Measurements from ENCODE around the gene RPGRIP1L. TPM values are rescaled to one million over a fixed set of nuclear protein-coding genes. Genes with fewer than 3 reads are reported as not detected.

Gene RPGRIP1L
- total and polyA plus RNA-seq, 2 of the 13 experiments (the other 11 are each of a cell fraction or from before 2014, with no cell fraction given): 5.0 to 13.5 TPM

DNA sequence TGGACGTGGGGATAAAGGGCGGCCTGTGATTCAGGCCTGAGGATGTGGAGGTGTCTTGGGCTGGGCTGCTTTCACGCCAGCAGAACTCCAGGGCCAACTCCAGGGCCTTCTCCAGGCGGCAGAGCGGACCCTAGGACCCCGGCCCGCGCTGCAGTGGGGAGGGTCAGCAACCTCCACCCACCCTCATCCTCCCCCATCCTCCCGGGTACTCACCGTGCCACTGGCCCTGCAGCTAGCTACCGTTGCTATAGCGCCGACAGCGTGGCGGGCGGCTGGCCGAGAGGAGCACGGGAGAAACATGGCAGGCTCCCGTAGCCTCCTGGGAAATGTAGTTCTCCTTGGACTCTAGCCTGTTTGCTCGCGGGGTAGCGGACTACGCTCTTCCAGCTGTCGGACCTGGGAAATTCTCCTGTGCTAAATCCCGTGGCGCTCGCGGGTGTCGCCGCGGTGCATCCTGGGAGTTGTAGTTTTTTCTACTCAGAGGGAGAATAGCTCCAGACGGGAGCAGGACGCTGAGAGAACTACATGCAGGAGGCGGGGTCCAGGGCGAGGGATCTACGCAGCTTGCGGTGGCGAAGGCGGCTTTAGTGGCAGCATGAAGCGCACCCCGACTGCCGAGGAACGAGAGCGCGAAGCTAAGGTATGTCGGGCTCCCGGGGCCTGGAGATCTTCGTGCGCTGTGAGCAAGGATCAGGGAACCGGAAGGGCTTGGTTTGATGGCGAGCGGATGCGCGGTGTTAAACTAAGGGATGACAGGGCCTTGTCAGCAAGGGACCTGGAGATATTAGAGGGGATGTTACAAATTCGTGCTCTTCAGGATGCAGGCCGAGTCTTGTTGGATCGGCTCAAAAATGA, at the start of gene RPGRIP1L, which contains the start of gene FTO (continued):
- TF ChIP-seq, protein P1, sequence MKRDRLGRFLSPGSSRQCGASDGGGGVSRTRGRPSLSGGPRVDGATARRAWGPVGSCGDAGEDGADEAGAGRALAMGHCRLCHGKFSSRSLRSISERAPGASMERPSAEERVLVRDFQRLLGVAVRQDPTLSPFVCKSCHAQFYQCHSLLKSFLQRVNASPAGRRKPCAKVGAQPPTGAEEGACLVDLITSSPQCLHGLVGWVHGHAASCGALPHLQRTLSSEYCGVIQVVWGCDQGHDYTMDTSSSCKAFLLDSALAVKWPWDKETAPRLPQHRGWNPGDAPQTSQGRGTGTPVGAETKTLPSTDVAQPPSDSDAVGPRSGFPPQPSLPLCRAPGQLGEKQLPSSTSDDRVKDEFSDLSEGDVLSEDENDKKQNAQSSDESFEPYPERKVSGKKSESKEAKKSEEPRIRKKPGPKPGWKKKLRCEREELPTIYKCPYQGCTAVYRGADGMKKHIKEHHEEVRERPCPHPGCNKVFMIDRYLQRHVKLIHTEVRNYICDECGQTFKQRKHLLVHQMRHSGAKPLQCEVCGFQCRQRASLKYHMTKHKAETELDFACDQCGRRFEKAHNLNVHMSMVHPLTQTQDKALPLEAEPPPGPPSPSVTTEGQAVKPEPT (CRISPR knock-in tag; IDR thresholded peaks at IDR 0.05; ENCODE audit: low read depth): no peak
- TF ChIP-seq DMAP1 (CRISPR knock-in tag; IDR thresholded peaks at IDR 0.05) (peak; percentile 73; the same call in 1 of the 2 replicates), ZNF383 (CRISPR knock-in tag; IDR thresholded peaks at IDR 0.05; ENCODE audit: borderline replicate concordance) (peak; percentile 75; the same call in 1 of the 2 replicates), FOXK2 (IDR thresholded peaks at IDR 0.05) (peak; percentile 89), CENPX (CRISPR knock-in tag; IDR thresholded peaks at IDR 0.05) (no peak), SAP130 (CRISPR knock-in tag; IDR thresholded peaks at IDR 0.05; ENCODE audit: low read depth) (peak; percentile 99), GATAD2A (CRISPR knock-in tag; IDR thresholded peaks at IDR 0.05) (peak; percentile 55; the same call in 1 of the 2 replicates), ZFP82 (CRISPR knock-in tag; IDR thresholded peaks at IDR 0.05; ENCODE audit: borderline replicate concordance) (peak; percentile 72; the same call in 1 of the 2 replicates), ERF (CRISPR knock-in tag; IDR thresholded peaks at IDR 0.05) (peak; percentile 93), ZEB1 (IDR thresholded peaks at IDR 0.05; ENCODE audit: insufficient replicate concordance, low read depth) (no peak), HNRNPLL (IDR thresholded peaks at IDR 0.05; ENCODE audit: low read depth, low read length, poor library complexity, severe bottlenecking) (peak; percentile 100), ZNF660 (CRISPR knock-in tag; IDR thresholded peaks at IDR 0.05; ENCODE audit: borderline replicate concordance, low read depth) (no peak), POLR2AphosphoS2 (IDR thresholded peaks at IDR 0.05; ENCODE audit: low read depth, low read length) (no peak), HIVEP1 (CRISPR knock-in tag; IDR thresholded peaks at IDR 0.05) (0 out of 2 replicates have a peak, but pooled peaks have one; percentile 69), SIN3B (IDR thresholded peaks at IDR 0.05; ENCODE audit: low read length) (0 out of 2 replicates have a peak, but pooled peaks have one; percentile 51), ZNF343 (CRISPR knock-in tag; IDR thresholded peaks at IDR 0.05) (peak; percentile 96), HNRNPK (IDR thresholded peaks at IDR 0.05; ENCODE audit: low read depth, low read length, poor library complexity, severe bottlenecking) (peak; percentile 42), ZNF317 (CRISPR knock-in tag; IDR thresholded peaks at IDR 0.05) (peak; percentile 77)
- TF ChIP-seq, protein P2, sequence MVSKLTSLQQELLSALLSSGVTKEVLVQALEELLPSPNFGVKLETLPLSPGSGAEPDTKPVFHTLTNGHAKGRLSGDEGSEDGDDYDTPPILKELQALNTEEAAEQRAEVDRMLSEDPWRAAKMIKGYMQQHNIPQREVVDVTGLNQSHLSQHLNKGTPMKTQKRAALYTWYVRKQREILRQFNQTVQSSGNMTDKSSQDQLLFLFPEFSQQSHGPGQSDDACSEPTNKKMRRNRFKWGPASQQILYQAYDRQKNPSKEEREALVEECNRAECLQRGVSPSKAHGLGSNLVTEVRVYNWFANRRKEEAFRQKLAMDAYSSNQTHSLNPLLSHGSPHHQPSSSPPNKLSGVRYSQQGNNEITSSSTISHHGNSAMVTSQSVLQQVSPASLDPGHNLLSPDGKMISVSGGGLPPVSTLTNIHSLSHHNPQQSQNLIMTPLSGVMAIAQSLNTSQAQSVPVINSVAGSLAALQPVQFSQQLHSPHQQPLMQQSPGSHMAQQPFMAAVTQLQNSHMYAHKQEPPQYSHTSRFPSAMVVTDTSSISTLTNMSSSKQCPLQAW (CRISPR knock-in tag; IDR thresholded peaks at IDR 0.05): peak; percentile 94
- TF ChIP-seq, protein P3, sequence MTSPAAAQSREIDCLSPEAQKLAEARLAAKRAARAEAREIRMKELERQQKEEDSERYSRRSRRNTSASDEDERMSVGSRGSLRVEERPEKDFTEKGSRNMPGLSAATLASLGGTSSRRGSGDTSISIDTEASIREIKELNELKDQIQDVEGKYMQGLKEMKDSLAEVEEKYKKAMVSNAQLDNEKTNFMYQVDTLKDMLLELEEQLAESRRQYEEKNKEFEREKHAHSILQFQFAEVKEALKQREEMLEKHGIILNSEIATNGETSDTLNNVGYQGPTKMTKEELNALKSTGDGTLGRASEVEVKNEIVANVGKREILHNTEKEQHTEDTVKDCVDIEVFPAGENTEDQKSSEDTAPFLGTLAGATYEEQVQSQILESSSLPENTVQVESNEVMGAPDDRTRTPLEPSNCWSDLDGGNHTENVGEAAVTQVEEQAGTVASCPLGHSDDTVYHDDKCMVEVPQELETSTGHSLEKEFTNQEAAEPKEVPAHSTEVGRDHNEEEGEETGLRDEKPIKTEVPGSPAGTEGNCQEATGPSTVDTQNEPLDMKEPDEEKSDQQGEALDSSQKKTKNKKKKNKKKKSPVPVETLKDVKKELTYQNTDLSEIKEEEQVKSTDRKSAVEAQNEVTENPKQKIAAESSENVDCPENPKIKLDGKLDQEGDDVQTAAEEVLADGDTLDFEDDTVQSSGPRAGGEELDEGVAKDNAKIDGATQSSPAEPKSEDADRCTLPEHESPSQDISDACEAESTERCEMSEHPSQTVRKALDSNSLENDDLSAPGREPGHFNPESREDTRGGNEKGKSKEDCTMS (CRISPR knock-in tag; conservative IDR thresholded peaks at IDR 0.05): no peak
- TF ChIP-seq, protein P4, sequence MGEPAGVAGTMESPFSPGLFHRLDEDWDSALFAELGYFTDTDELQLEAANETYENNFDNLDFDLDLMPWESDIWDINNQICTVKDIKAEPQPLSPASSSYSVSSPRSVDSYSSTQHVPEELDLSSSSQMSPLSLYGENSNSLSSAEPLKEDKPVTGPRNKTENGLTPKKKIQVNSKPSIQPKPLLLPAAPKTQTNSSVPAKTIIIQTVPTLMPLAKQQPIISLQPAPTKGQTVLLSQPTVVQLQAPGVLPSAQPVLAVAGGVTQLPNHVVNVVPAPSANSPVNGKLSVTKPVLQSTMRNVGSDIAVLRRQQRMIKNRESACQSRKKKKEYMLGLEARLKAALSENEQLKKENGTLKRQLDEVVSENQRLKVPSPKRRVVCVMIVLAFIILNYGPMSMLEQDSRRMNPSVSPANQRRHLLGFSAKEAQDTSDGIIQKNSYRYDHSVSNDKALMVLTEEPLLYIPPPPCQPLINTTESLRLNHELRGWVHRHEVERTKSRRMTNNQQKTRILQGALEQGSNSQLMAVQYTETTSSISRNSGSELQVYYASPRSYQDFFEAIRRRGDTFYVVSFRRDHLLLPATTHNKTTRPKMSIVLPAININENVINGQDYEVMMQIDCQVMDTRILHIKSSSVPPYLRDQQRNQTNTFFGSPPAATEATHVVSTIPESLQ (CRISPR knock-in tag; conservative IDR thresholded peaks at IDR 0.05): peak; percentile 91
- TF ChIP-seq, protein P5, sequence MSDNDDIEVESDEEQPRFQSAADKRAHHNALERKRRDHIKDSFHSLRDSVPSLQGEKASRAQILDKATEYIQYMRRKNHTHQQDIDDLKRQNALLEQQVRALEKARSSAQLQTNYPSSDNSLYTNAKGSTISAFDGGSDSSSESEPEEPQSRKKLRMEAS (IDR thresholded peaks at IDR 0.05): peak; percentile 77
